Activated B cell treated with CpG ODN at 0.5 μM for 24 hours (primary cell): ENCODE data around the gene ZNF641. TPM values are rescaled to one million over a fixed set of nuclear protein-coding genes. Genes with fewer than 3 reads are reported as not detected.

Source experiments
- ATAC-seq: fragments of 200-7000 bp; cut with Tn5 transposase; one replicate; pipeline ENCODE4 v1.10.0; 2021; ENCODE audit warnings: low read depth, mild to moderate bottlenecking, moderate library complexity
- CTCF ChIA-PET: fragments of 350-600 bp; sonication (Branson Sonifier 250); formaldehyde crosslinking; loops from one replicate; lab custom pipeline; 2021; ENCODE audit warnings: antibody characterized with exemption; lab: Charles Lee
- POLR2A ChIA-PET: fragments of 350-600 bp; sonication (Branson Sonifier 250); formaldehyde crosslinking; loops from one replicate; lab custom pipeline; 2021; ENCODE audit warnings: antibody characterized with exemption; lab: Charles Lee
- DNase-seq: peaks from one replicate; pipeline ENCODE4 v3.0.0; 2022
- H3K27ac Mint-ChIP-seq: one replicate; pipeline ENCODE4 v1.8.0; 2020; ENCODE audit warnings: mixed read lengths
- H3K27me3 Mint-ChIP-seq: one replicate; pipeline ENCODE4 v1.8.0; 2021; ENCODE audit warnings: mixed read lengths
- H3K36me3 Mint-ChIP-seq: one replicate; pipeline ENCODE4 v1.8.0; 2021; ENCODE audit warnings: low read depth, mixed read lengths
- H3K4me1 Mint-ChIP-seq: one replicate; pipeline ENCODE4 v1.8.0; 2021; ENCODE audit warnings: mixed read lengths
- H3K4me3 Mint-ChIP-seq: one replicate; pipeline ENCODE4 v1.8.0; 2020; ENCODE audit warnings: mild to moderate bottlenecking, mixed read lengths
- H3K9me3 Mint-ChIP-seq: one replicate; pipeline ENCODE4 v1.8.0; 2020; ENCODE audit warnings: mixed read lengths
- intact Hi-C: fragments of 100-400 bp; cut with micrococcal nuclease; formaldehyde crosslinking; loops from one replicate; pipeline ENCODE4 v1.15.1; 2024
- total RNA-seq: library from RNA; stranded (reverse); gene quantifications from 2 replicates; pipeline ENCODE4 v1.2.3, GENCODE V29; 2022
- TF ChIP-seq, protein P1 (sequence below): fragments of 200-600 bp; IDR thresholded peaks from one replicate; pipeline ENCODE4 v1.8.0; 2022; ENCODE audit warnings: antibody characterized with exemption, mild to moderate bottlenecking

The ZNF641 gene
- total RNA-seq, 1 donor from 2014 or later = 34.5 TPM

- no peak for DNase-seq
- Mint-ChIP-seq H3K36me3 (no peaks in the 10 kb centered on the region), H3K4me1 (peaks cover 4% of the 10 kb centered on the region), H3K27ac (no peak overlapping the region), H3K4me3 (no peak overlapping the region), H3K27me3 (peaks cover under 1% of the 10 kb centered on the region), H3K9me3 (no peaks in the 10 kb centered on the region)
- TF ChIP-seq, protein P1, sequence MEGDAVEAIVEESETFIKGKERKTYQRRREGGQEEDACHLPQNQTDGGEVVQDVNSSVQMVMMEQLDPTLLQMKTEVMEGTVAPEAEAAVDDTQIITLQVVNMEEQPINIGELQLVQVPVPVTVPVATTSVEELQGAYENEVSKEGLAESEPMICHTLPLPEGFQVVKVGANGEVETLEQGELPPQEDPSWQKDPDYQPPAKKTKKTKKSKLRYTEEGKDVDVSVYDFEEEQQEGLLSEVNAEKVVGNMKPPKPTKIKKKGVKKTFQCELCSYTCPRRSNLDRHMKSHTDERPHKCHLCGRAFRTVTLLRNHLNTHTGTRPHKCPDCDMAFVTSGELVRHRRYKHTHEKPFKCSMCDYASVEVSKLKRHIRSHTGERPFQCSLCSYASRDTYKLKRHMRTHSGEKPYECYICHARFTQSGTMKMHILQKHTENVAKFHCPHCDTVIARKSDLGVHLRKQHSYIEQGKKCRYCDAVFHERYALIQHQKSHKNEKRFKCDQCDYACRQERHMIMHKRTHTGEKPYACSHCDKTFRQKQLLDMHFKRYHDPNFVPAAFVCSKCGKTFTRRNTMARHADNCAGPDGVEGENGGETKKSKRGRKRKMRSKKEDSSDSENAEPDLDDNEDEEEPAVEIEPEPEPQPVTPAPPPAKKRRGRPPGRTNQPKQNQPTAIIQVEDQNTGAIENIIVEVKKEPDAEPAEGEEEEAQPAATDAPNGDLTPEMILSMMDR = no peak
- intact Hi-C loops = no loop called here
- ATAC-seq = no peak
- POLR2A ChIA-PET = no interaction called here
- CTCF ChIA-PET = no interaction called here
These were observed 48.4 kb downstream of the ZNF641 start for GRCh38 chr12:48302161-48302911.

- intact Hi-C loops = no loop called here
- CTCF ChIA-PET = no interaction called here
These were observed 49.9 kb downstream of the ZNF641 start for GRCh38 chr12:48300774-48301173.

DNA sequence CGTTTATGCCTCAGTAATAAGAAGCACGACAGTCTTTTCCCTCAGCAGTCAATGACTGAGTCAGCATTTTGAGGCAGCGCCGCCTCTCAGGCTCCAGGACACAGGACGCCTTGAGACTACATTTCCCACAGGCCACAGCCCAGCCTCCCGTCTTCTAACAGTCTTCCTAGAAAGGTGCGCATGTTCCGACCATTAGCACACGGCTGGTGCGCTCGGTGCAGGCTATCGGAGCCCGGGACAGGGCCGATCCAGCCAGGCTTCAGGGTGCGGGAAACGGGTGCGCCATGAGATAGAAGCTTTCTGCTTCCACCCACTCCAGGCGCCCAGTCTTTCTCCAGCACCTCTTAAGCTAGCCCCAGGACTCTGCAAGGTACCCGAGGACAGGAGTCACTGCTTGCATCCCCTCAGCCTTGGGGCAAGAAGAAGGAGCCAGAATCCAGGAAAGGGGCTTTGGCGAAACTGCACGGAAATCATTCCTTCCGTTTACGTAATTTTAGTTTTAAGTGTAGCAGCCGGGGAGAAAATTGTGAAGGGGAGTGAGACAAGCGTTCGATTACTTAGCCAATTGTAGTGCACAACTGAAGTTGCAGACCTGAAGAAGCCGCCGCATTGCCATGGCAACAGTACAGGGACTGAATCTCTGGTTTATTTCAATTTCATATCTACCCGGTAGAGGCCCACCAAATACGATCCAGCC, 54.0 kb downstream of the ZNF641 start:
- DNase-seq (no peak), ATAC-seq (peak; percentile 68)
- POLR2A ChIA-PET = no interaction called here
- Mint-ChIP-seq H3K27ac (no peak overlapping the region), H3K9me3 (no peaks in the 10 kb centered on the region), H3K36me3 (no peaks in the 10 kb centered on the region), H3K27me3 (peaks cover 16% of the 10 kb centered on the region), H3K4me1 (peaks cover 10% of the 10 kb centered on the region), H3K4me3 (peak overlapping the region; percentile 61)
- TF ChIP-seq, protein P1 = no peak
- intact Hi-C loops = no loop called here
- CTCF ChIA-PET = no interaction called here

More at GRCh38 chr12:48300774-48301173, 49.9 kb downstream of the ZNF641 start:
- Mint-ChIP-seq H3K27ac (no peak overlapping the region), H3K36me3 (no peaks in the 10 kb centered on the region), H3K4me1 (peaks cover 15% of the 10 kb centered on the region), H3K4me3 (no peak overlapping the region), H3K9me3 (no peaks in the 10 kb centered on the region), H3K27me3 (peaks cover 16% of the 10 kb centered on the region)
- TF ChIP-seq, protein P1 = no peak
- DNase-seq = no peak
- no peak for ATAC-seq
- POLR2A ChIA-PET = no interaction called here

GRCh38 chr12:48292040-48292439, 58.7 kb downstream of the ZNF641 start:
- no peak overlapping the region for H3K4me3 Mint-ChIP-seq
- POLR2A ChIA-PET = no interaction called here
- ATAC-seq = no peak
- CTCF ChIA-PET = no interaction called here
- no peaks in the 10 kb centered on the region for H3K36me3 Mint-ChIP-seq
- no peak for DNase-seq
- intact Hi-C loops = no loop called here
- TF ChIP-seq, protein P1 = no peak
- H3K27ac Mint-ChIP-seq = no peak overlapping the region
- H3K4me1 Mint-ChIP-seq = peaks cover 7% of the 10 kb centered on the region
- no peaks in the 10 kb centered on the region for H3K9me3 Mint-ChIP-seq
- H3K27me3 Mint-ChIP-seq = peaks cover 30% of the 10 kb centered on the region

DNA sequence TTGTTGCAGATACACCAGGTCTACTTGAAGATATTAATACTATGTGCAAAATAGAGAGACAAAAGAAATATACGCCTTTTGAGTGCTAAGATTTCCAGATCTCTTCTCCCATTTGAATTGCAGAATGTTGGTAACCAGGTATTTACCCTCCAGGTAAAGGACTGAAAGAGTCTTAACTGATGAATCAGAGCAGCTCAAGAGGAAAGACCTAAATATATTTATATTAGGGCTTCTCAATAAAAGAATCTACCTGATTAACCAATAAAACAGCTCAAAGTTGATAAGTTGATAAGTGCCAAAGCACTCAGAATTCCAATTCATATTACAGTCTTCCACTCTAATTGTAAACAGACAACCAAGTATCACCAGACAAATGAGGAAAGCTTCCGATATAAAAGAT, 59.2 kb downstream of the ZNF641 start:
- Mint-ChIP-seq H3K36me3 (no peaks in the 10 kb centered on the region), H3K27me3 (peaks cover 26% of the 10 kb centered on the region), H3K4me1 (peaks cover 2% of the 10 kb centered on the region), H3K27ac (no peak overlapping the region), H3K9me3 (no peaks in the 10 kb centered on the region), H3K4me3 (no peak overlapping the region)
- POLR2A ChIA-PET = no interaction called here
- CTCF ChIA-PET = no interaction called here
- ATAC-seq (no peak), DNase-seq (no peak)
- intact Hi-C loops = no loop called here
- TF ChIP-seq, protein P1 = no peak
